Amygdala (tissue), 56 donors: Measurements from ENCODE around the gene ARL11.
A peak's percentile ranks its signal among the peaks of the same experiment; 100 is the strongest.

Experiments used
- DNase-seq, 56 donors: peaks; one replicate each; lab custom pipeline; 2025; lab: John Stamatoyannopoulos, UW

ARL11 gene

GRCh38 chr13:49643035-49643646 lies 14.8 kb downstream of the ARL11 start:
- DNase-seq: no peak

GRCh38 chr13:49645451-49645850 lies 17.1 kb downstream of the ARL11 start:
- no peak for DNase-seq

- DNase-seq: no peak
Observed at GRCh38 chr13:49646688-49647087, 18.4 kb downstream of the ARL11 start.

GRCh38 chr13:49649244-49649962 lies 21.1 kb downstream of the ARL11 start:
- no peak for DNase-seq

- DNase-seq: no peak
Observed at GRCh38 chr13:49649963-49650312, 21.6 kb downstream of the ARL11 start.

- no peak for DNase-seq
Observed at GRCh38 chr13:49651570-49652354, 23.5 kb downstream of the ARL11 start.

GRCh38 chr13:49652355-49653305 lies 24.3 kb downstream of the ARL11 start:
- DNase-seq: peak in 3 of 56 donors; percentile 6 to 29 (median 14)

GRCh38 chr13:49653478-49653877 lies 25.2 kb downstream of the ARL11 start:
- no peak for DNase-seq

- DNase-seq: no peak
Observed at GRCh38 chr13:49654011-49654410, 25.7 kb downstream of the ARL11 start.

GRCh38 chr13:49655906-49656305 lies 27.6 kb downstream of the ARL11 start:
- no peak for DNase-seq

- peak in 11 of 56 donors; percentile 2 to 48 (median 25) for DNase-seq
Observed at GRCh38 chr13:49657241-49657641, 28.9 kb downstream of the ARL11 start.

- no peak for DNase-seq
Observed at GRCh38 chr13:49664606-49665005, 36.3 kb downstream of the ARL11 start.

- no peak for DNase-seq
Observed at GRCh38 chr13:49667773-49668172, 39.5 kb downstream of the ARL11 start.

- peak in 43 of 56 donors; percentile 2 to 66 (median 30) for DNase-seq
Observed at GRCh38 chr13:49669735-49670309, 41.5 kb downstream of the ARL11 start.

- no peak for DNase-seq
Observed at GRCh38 chr13:49670828-49671227, 42.5 kb downstream of the ARL11 start.

GRCh38 chr13:49676581-49677298 lies 48.4 kb downstream of the ARL11 start:
- DNase-seq: no peak

- no peak for DNase-seq
Observed at GRCh38 chr13:49678191-49678914, 50.0 kb downstream of the ARL11 start.

GRCh38 chr13:49679246-49679645 lies 50.9 kb downstream of the ARL11 start:
- peak in 1 of 56 donors; percentile 7 for DNase-seq
